Measurements from ENCODE around the gene APOL1. TPM values are rescaled to one million over a fixed set of nuclear protein-coding genes. Genes with fewer than 3 reads are reported as not detected.
"Not testable (repeated sequence)": the region's sequence is repeated elsewhere in the genome, so short reads cannot be mapped to it uniquely, and the experiment has no call there.

The APOL1 gene
- total and polyA plus RNA-seq, 7 experiments from 2014 or later, result 6.2 to 91.1 (median 17.8) TPM

- Histone ChIP-seq H3K27me3 (ENCODE audit: control insufficient read depth in 2 of 2, insufficient read depth in 2 of 2, low read length in 2 of 2) (no peaks in the 10 kb centered on the region), H3K4me1 (ENCODE audit: control insufficient read depth in 2 of 2, insufficient read depth in 2 of 2, low read length in 2 of 2) (no peaks in the 10 kb centered on the region), H3K9me3 (ENCODE audit: control insufficient read depth in 2 of 3, low read length in 3 of 3) (no peaks in the 10 kb centered on the region), H3K4me3 (ENCODE audit: low read length) (no peak overlapping the region), H3K36me3 (ENCODE audit: control insufficient read depth in 2 of 3, insufficient read depth in 3 of 3, low read length in 3 of 3) (no peaks in the 10 kb centered on the region), H3K27ac (ENCODE audit: low read depth, low read length) (no peak overlapping the region)
- H3K9me3 Mint-ChIP-seq, result peaks cover 0 to 16% (median 7%) of the 10 kb centered on the region in 11 donors
- ChIA-PET CTCF (interaction anchor here (0.7 to 1.0 kb wide), 2 partner anchors 12 to 70 kb away, joined by 3 read pairs; no protein-coding TSS in a partner anchor), POLR2A (interaction anchor here (0.6 to 0.8 kb wide), 2 partner anchors 9 to 119 kb away, joined by 3 to 5 read pairs; no protein-coding TSS in a partner anchor)
- DNase-seq (no peak), ATAC-seq (no peak)
- peaks cover 10 to 42% (median 21%) of the 10 kb centered on the region in 5 donors for H3K27me3 Mint-ChIP-seq
- peaks cover 0 to 7% (median 4%) of the 10 kb centered on the region in 5 donors for H3K36me3 Mint-ChIP-seq
- peaks cover 5 to 15% (median 12%) of the 10 kb centered on the region in 7 donors for H3K4me1 Mint-ChIP-seq
- intact Hi-C loops (cut with micrococcal nuclease), result no loop called here
- H3K4me3 Mint-ChIP-seq, result no peak overlapping the region
- no peak overlapping the region for H3K27ac Mint-ChIP-seq
These were observed 44.7 kb upstream of the APOL1 start for GRCh38 chr22:36208162-36208765.

GRCh38 chr22:36208914-36209313 lies 44.0 kb upstream of the APOL1 start:
- peaks cover 0 to 7% (median 4%) of the 10 kb centered on the region in 5 donors for H3K36me3 Mint-ChIP-seq
- H3K27me3 ChIP-seq (ENCODE audit: control insufficient read depth in 2 of 2, insufficient read depth in 2 of 2, low read length in 2 of 2), result no peaks in the 10 kb centered on the region
- H3K4me3 ChIP-seq (ENCODE audit: low read length), result no peak overlapping the region
- H3K9me3 Mint-ChIP-seq, result peaks cover 0 to 16% (median 7%) of the 10 kb centered on the region in 11 donors
- ATAC-seq (no peak), DNase-seq (no peak)
- no peaks in the 10 kb centered on the region for H3K4me1 ChIP-seq (ENCODE audit: control insufficient read depth in 2 of 2, insufficient read depth in 2 of 2, low read length in 2 of 2)
- ChIA-PET POLR2A (no interaction called here), CTCF (no interaction called here)
- H3K27ac Mint-ChIP-seq, result no peak overlapping the region
- H3K4me1 Mint-ChIP-seq, result peaks cover 5 to 16% (median 12%) of the 10 kb centered on the region in 7 donors
- H3K9me3 ChIP-seq (ENCODE audit: control insufficient read depth in 2 of 3, low read length in 3 of 3), result no peaks in the 10 kb centered on the region
- peaks cover 6 to 48% (median 22%) of the 10 kb centered on the region in 5 donors for H3K27me3 Mint-ChIP-seq
- no peak overlapping the region for H3K27ac ChIP-seq (ENCODE audit: low read depth, low read length)
- H3K36me3 ChIP-seq (ENCODE audit: control insufficient read depth in 2 of 3, insufficient read depth in 3 of 3, low read length in 3 of 3), result no peaks in the 10 kb centered on the region
- H3K4me3 Mint-ChIP-seq, result no peak overlapping the region
- intact Hi-C loops (cut with micrococcal nuclease), result no loop called here

- H3K4me1 ChIP-seq (ENCODE audit: control insufficient read depth in 2 of 2, insufficient read depth in 2 of 2, low read length in 2 of 2); H3K4me3 ChIP-seq (ENCODE audit: low read length); H3K4me3 Mint-ChIP-seq; H3K27ac ChIP-seq (ENCODE audit: low read depth, low read length); intact Hi-C loops (cut with micrococcal nuclease); DNase-seq; H3K36me3 ChIP-seq (ENCODE audit: control insufficient read depth in 2 of 3, insufficient read depth in 3 of 3, low read length in 3 of 3); H3K27me3 ChIP-seq (ENCODE audit: control insufficient read depth in 2 of 2, insufficient read depth in 2 of 2, low read length in 2 of 2); H3K36me3 Mint-ChIP-seq; CTCF ChIA-PET; ATAC-seq; H3K27ac Mint-ChIP-seq; H3K9me3 ChIP-seq (ENCODE audit: control insufficient read depth in 2 of 3, low read length in 3 of 3); POLR2A ChIA-PET: not testable (repeated sequence)
- Mint-ChIP-seq H3K27me3 (peaks cover 5 to 54% (median 22%) of the 10 kb centered on the region in 5 donors), H3K9me3 (peaks cover 0 to 16% (median 7%) of the 10 kb centered on the region in 11 donors), H3K4me1 (peaks cover 5 to 16% (median 12%) of the 10 kb centered on the region in 7 donors)
These were observed 43.4 kb upstream of the APOL1 start for GRCh38 chr22:36209488-36209908.

GRCh38 chr22:36210224-36210623 lies 42.7 kb upstream of the APOL1 start:
- H3K4me3 ChIP-seq (ENCODE audit: low read length), result no peak overlapping the region
- no peak overlapping the region for H3K27ac Mint-ChIP-seq
- H3K4me3 Mint-ChIP-seq, result no peak overlapping the region

GRCh38 chr22:36211237-36211861 lies 41.6 kb upstream of the APOL1 start:
- no peaks in the 10 kb centered on the region for H3K4me1 ChIP-seq (ENCODE audit: control insufficient read depth in 2 of 2, insufficient read depth in 2 of 2, low read length in 2 of 2)
- Mint-ChIP-seq H3K4me1 (peaks cover 5 to 16% (median 8%) of the 10 kb centered on the region in 7 donors), H3K4me3 (no peak overlapping the region), H3K27ac (no peak overlapping the region), H3K27me3 (peaks cover 5 to 70% (median 31%) of the 10 kb centered on the region in 5 donors), H3K9me3 (peaks cover 0 to 16% (median 7%) of the 10 kb centered on the region in 11 donors), H3K36me3 (peaks cover 0 to 7% (median 4%) of the 10 kb centered on the region in 5 donors)
- no peak overlapping the region for H3K4me3 ChIP-seq (ENCODE audit: low read length)
- no peak overlapping the region for H3K27ac ChIP-seq (ENCODE audit: low read depth, low read length)
- H3K27me3 ChIP-seq (ENCODE audit: control insufficient read depth in 2 of 2, insufficient read depth in 2 of 2, low read length in 2 of 2), result no peaks in the 10 kb centered on the region
- no peaks in the 10 kb centered on the region for H3K36me3 ChIP-seq (ENCODE audit: control insufficient read depth in 2 of 3, insufficient read depth in 3 of 3, low read length in 3 of 3)
- DNase-seq, result no peak
- ChIA-PET CTCF (no interaction called here), POLR2A (no interaction called here)
- peak; percentile 32 for ATAC-seq
- intact Hi-C loops (cut with micrococcal nuclease), result no loop called here
- no peaks in the 10 kb centered on the region for H3K9me3 ChIP-seq (ENCODE audit: control insufficient read depth in 2 of 3, low read length in 3 of 3)

More at GRCh38 chr22:36210224-36210623, 42.7 kb upstream of the APOL1 start:
- Histone ChIP-seq H3K27ac (ENCODE audit: low read depth, low read length) (no peak overlapping the region), H3K27me3 (ENCODE audit: control insufficient read depth in 2 of 2, insufficient read depth in 2 of 2, low read length in 2 of 2) (no peaks in the 10 kb centered on the region), H3K36me3 (ENCODE audit: control insufficient read depth in 2 of 3, insufficient read depth in 3 of 3, low read length in 3 of 3) (no peaks in the 10 kb centered on the region), H3K9me3 (ENCODE audit: control insufficient read depth in 2 of 3, low read length in 3 of 3) (no peaks in the 10 kb centered on the region), H3K4me1 (ENCODE audit: control insufficient read depth in 2 of 2, insufficient read depth in 2 of 2, low read length in 2 of 2) (no peaks in the 10 kb centered on the region)
- CTCF ChIA-PET, result no interaction called here
- Mint-ChIP-seq H3K9me3 (peaks cover 0 to 16% (median 7%) of the 10 kb centered on the region in 11 donors), H3K27me3 (peaks cover 5 to 60% (median 22%) of the 10 kb centered on the region in 5 donors), H3K4me1 (peaks cover 5 to 16% (median 8%) of the 10 kb centered on the region in 7 donors), H3K36me3 (peaks cover 0 to 7% (median 4%) of the 10 kb centered on the region in 5 donors)
- intact Hi-C loops (cut with micrococcal nuclease), result no loop called here
- no peak for ATAC-seq
- POLR2A ChIA-PET, result no interaction called here
- DNase-seq, result no peak

GRCh38 chr22:36212901-36213300 lies 40.0 kb upstream of the APOL1 start:
- Histone ChIP-seq H3K27me3 (ENCODE audit: control insufficient read depth in 2 of 2, insufficient read depth in 2 of 2, low read length in 2 of 2) (no peaks in the 10 kb centered on the region), H3K36me3 (ENCODE audit: control insufficient read depth in 2 of 3, insufficient read depth in 3 of 3, low read length in 3 of 3) (no peaks in the 10 kb centered on the region), H3K4me1 (ENCODE audit: control insufficient read depth in 2 of 2, insufficient read depth in 2 of 2, low read length in 2 of 2) (no peaks in the 10 kb centered on the region), H3K4me3 (ENCODE audit: low read length) (no peak overlapping the region), H3K9me3 (ENCODE audit: control insufficient read depth in 2 of 3, low read length in 3 of 3) (no peaks in the 10 kb centered on the region), H3K27ac (ENCODE audit: low read depth, low read length) (no peak overlapping the region)
- Mint-ChIP-seq H3K9me3 (peaks cover 0 to 16% (median 7%) of the 10 kb centered on the region in 11 donors), H3K27me3 (peaks cover 5 to 82% (median 31%) of the 10 kb centered on the region in 5 donors), H3K4me1 (peaks cover 5 to 16% (median 8%) of the 10 kb centered on the region in 7 donors), H3K27ac (no peak overlapping the region), H3K4me3 (no peak overlapping the region), H3K36me3 (peaks cover 0 to 7% (median 4%) of the 10 kb centered on the region in 5 donors)
- ATAC-seq, result peak; percentile 62
- DNase-seq, result no peak
- POLR2A ChIA-PET, result no interaction called here
- CTCF ChIA-PET, result no interaction called here
- intact Hi-C loops (cut with micrococcal nuclease), result no loop called here

All from naive thymus-derived CD4-positive, alpha-beta T cell (primary cell).